ENCODE results near the gene ZC3H11A. TPM values are rescaled to one million over a fixed set of nuclear protein-coding genes. Genes with fewer than 3 reads are reported as not detected.
A peak's percentile ranks its signal among the peaks of the same experiment; 100 is the strongest.

ZC3H11A gene
- total RNA-seq, 4 donors from 2014 or later: 73.2 to 85.6 (median 81.3) TPM

DNA sequence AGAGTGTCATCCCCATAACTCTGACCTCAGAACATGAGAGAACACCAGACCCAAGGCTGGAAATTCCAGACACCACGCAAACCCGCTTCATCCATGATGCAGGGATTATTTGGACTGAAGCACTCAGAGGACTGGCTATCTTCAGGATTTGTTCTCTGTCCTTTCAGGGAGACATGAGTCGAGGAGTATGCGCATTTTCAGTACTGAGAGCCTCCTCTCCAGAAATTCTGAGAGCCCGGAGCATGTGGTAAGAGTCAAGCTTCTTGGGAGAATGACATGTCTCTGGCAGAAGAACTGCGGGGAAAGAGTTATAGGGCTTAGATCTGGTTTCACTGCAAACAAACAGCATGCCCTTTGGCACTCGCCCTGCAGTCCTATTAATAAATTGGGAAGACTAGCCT is 23.5 kb upstream of the ZC3H11A start:
- intact Hi-C loops (cut with DNase I): no loop called here

GRCh38 chr1:203772836-203773235 is 22.6 kb upstream of the ZC3H11A start:
- no peaks in the 10 kb centered on the region for H3K36me3 ChIP-seq
- intact Hi-C loops (cut with DNase I): no loop called here
- H3K27me3 ChIP-seq: no peaks in the 10 kb centered on the region
- no peak for DNase-seq (ENCODE audit: extremely low spot score)
- no peak overlapping the region for H3K27ac ChIP-seq (replicated peaks in 1 of 4)
- peaks cover 9 to 25% (median 19%) of the 10 kb centered on the region in 4 donors for H3K4me1 ChIP-seq
- WGBS: 92% methylated on average over 1 of the region's 1 CpG
- TF ChIP-seq, protein P1, sequence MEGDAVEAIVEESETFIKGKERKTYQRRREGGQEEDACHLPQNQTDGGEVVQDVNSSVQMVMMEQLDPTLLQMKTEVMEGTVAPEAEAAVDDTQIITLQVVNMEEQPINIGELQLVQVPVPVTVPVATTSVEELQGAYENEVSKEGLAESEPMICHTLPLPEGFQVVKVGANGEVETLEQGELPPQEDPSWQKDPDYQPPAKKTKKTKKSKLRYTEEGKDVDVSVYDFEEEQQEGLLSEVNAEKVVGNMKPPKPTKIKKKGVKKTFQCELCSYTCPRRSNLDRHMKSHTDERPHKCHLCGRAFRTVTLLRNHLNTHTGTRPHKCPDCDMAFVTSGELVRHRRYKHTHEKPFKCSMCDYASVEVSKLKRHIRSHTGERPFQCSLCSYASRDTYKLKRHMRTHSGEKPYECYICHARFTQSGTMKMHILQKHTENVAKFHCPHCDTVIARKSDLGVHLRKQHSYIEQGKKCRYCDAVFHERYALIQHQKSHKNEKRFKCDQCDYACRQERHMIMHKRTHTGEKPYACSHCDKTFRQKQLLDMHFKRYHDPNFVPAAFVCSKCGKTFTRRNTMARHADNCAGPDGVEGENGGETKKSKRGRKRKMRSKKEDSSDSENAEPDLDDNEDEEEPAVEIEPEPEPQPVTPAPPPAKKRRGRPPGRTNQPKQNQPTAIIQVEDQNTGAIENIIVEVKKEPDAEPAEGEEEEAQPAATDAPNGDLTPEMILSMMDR (IDR thresholded peaks at IDR 0.05): no peak
- no peak for TF ChIP-seq POLR2A (IDR thresholded peaks at IDR 0.05; ENCODE audit: low read depth)
- TF ChIP-seq POLR2AphosphoS5 (IDR thresholded peaks at IDR 0.05): no peak
- no peak overlapping the region for H3K4me3 ChIP-seq
- H3K9me3 ChIP-seq: no peaks in the 10 kb centered on the region

More for the DNA sequence above, 23.5 kb upstream of the ZC3H11A start:
- 56% methylated on average over 6 of the region's 7 CpGs for WGBS
- no peaks in the 10 kb centered on the region for H3K27me3 ChIP-seq
- H3K9me3 ChIP-seq: no peaks in the 10 kb centered on the region
- peak overlapping the region in 2 of 4 donors; percentile 23 to 47 for H3K27ac ChIP-seq (replicated peaks in 1 of 4)
- DNase-seq (ENCODE audit: extremely low spot score): no peak
- H3K36me3 ChIP-seq: no peaks in the 10 kb centered on the region
- peaks cover 9 to 25% (median 19%) of the 10 kb centered on the region in 4 donors for H3K4me1 ChIP-seq
- TF ChIP-seq POLR2A (IDR thresholded peaks at IDR 0.05; ENCODE audit: low read depth) (no peak), EP300 (IDR thresholded peaks at IDR 0.05) (no peak)
- TF ChIP-seq, protein P1 (IDR thresholded peaks at IDR 0.05): no peak
- no peak overlapping the region for H3K4me3 ChIP-seq

DNA sequence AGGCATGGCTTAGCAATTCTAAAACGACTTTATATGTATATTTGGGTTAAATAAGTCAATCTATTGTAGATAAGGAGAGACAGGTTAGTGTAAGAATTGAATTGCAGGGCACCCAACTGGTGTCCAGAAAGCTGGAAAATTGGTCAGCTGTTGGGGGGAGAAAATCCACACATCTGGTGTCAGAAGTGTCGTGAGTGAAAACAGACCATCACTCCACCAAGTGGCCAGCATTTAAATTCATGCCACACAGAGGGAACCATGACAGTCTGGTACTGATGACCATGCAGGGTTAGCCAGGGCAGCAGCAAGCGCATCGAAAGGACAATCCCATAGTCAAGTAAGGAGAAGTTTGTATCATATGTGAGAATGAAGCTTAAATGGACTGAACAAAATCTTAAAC is 18.8 kb upstream of the ZC3H11A start:
- Histone ChIP-seq H3K36me3 (no peaks in the 10 kb centered on the region), H3K4me1 (peaks cover 0 to 7% (median 4%) of the 10 kb centered on the region in 4 donors), H3K27ac (replicated peaks in 1 of 4) (no peak overlapping the region), H3K4me3 (no peak overlapping the region), H3K27me3 (no peaks in the 10 kb centered on the region), H3K9me3 (no peaks in the 10 kb centered on the region)
- intact Hi-C loops (cut with DNase I): no loop called here
- WGBS: 68% methylated on average over 4 of the region's 4 CpGs
- TF ChIP-seq POLR2A (IDR thresholded peaks at IDR 0.05; ENCODE audit: low read depth): no peak
- TF ChIP-seq, protein P1 (IDR thresholded peaks at IDR 0.05): peak in 2 of 3 experiments; percentile 11 to 12
- no peak for DNase-seq (ENCODE audit: extremely low spot score)

DNA sequence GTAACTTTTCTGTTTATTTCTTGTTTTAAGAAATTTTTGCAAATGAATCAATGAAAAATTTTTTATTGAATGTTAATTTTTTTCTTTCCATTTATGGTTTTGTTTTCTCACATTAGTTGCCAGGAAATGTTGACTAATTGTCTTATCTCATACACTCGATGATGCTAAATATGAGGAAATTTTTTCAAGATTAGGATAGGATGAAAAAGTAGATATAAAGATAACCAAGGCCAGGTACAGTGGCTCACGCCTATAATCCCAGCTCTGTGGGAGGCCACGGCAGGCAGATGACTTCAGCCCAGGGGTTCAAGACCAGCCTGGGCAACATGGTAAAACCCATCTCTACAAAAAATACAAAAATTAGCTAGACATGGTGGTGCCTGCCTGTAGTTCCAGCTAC is 17.8 kb upstream of the ZC3H11A start:
- 86% methylated on average over 3 of the region's 3 CpGs for WGBS
- intact Hi-C loops (cut with DNase I): no loop called here
- Histone ChIP-seq H3K4me3 (no peak overlapping the region), H3K27me3 (no peaks in the 10 kb centered on the region), H3K36me3 (no peaks in the 10 kb centered on the region), H3K4me1 (no peaks in the 10 kb centered on the region), H3K9me3 (no peaks in the 10 kb centered on the region), H3K27ac (replicated peaks in 1 of 4) (no peak overlapping the region)
- no peak for DNase-seq (ENCODE audit: extremely low spot score)
- TF ChIP-seq, protein P1 (IDR thresholded peaks at IDR 0.05): no peak
- TF ChIP-seq POLR2A (IDR thresholded peaks at IDR 0.05; ENCODE audit: low read depth) (no peak), POLR2AphosphoS5 (IDR thresholded peaks at IDR 0.05) (no peak), EP300 (IDR thresholded peaks at IDR 0.05) (no peak)

DNA sequence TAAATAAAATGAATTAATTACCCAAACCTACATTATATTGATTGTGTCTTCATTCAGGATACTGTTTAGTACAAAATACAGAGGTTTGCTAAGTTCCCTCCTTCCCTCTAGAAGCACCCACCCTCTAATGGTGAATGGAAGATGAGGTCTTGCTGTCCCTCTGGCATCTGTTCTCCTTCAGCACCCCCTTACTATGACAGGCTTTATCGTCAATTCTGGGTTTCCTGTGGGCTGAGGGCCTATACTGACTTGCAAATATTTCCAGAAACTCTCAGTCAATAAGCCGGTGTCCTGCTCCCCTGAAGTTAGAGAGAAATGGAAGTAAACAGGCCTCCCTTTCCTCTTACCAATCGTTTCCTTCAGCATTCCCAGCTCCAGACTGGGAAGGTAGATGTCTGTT is 17.3 kb upstream of the ZC3H11A start:
- no peaks in the 10 kb centered on the region for H3K4me1 ChIP-seq
- H3K9me3 ChIP-seq: no peaks in the 10 kb centered on the region
- TF ChIP-seq POLR2AphosphoS5 (IDR thresholded peaks at IDR 0.05) (no peak), EP300 (IDR thresholded peaks at IDR 0.05) (no peak), POLR2A (IDR thresholded peaks at IDR 0.05; ENCODE audit: low read depth) (no peak)
- TF ChIP-seq, protein P1 (IDR thresholded peaks at IDR 0.05): no peak
- 81% methylated on average over 3 of the region's 3 CpGs for WGBS
- H3K27me3 ChIP-seq: no peaks in the 10 kb centered on the region
- no peak for DNase-seq (ENCODE audit: extremely low spot score)
- no peak overlapping the region for H3K27ac ChIP-seq (replicated peaks in 1 of 4)
- no peak overlapping the region for H3K4me3 ChIP-seq
- H3K36me3 ChIP-seq: no peaks in the 10 kb centered on the region
- intact Hi-C loops (cut with DNase I): no loop called here
